Transverse colon (tissue), 4 donors: Measurements from ENCODE around the gene SEL1L. TPM values are rescaled to one million over a fixed set of nuclear protein-coding genes. Genes with fewer than 3 reads are reported as not detected.

Source experiments
- DNase-seq: peaks from one replicate; pipeline ENCODE4 v3.0.0-alpha.2; 2019
- H3K27ac ChIP-seq, 4 donors: fragments of 200-600 bp; sonication (generic); 2 replicates each; pipeline ENCODE4 v1.5.1; 2016 to 2018; ENCODE audit warnings: inconsistent platforms in 4 of 4
- H3K27me3 ChIP-seq: fragments of 200-600 bp; sonication (generic); 2 replicates; pipeline ENCODE4 v1.5.1; 2017; ENCODE audit warnings: inconsistent platforms
- H3K36me3 ChIP-seq, 4 donors: fragments of 200-600 bp; sonication (generic); 2 replicates each; pipeline ENCODE4 v1.5.1; 2017 to 2019; ENCODE audit warnings: inconsistent platforms in 4 of 4
- H3K4me1 ChIP-seq, 4 donors: fragments of 200-600 bp; sonication (generic); 2 replicates each; pipeline ENCODE4 v1.5.1; 2017 to 2020; ENCODE audit warnings: inconsistent platforms in 4 of 4
- H3K4me3 ChIP-seq, 4 donors: fragments of 200-600 bp; sonication (generic); 1 replicate in 1 of 4; 2 replicates in 3 of 4; pipeline versions ENCODE4 v1.5.1 to v1.6.1; 2017 to 2019; ENCODE audit warnings: inconsistent platforms in 4 of 4
- H3K9me3 ChIP-seq, 2 donors: fragments of 200-600 bp; sonication (generic); 2 replicates each; pipeline ENCODE4 v1.5.1; 2017 to 2019; ENCODE audit warnings: inconsistent platforms in 2 of 2
- CTCF ChIP-seq, 5 experiments: fragments of 200-600 bp in 3 of 5; fragments of 450-650 bp in 2 of 5; sonication (generic) in 3 of 5; IDR thresholded peaks; 1 replicate in 2 of 5; 2 replicates in 3 of 5; pipeline ENCODE4 v1.5.1; 2016 to 2017; ENCODE audit warnings: antibody characterized with exemption in 5 of 5, inconsistent platforms in 3 of 5, mild to moderate bottlenecking in 2 of 5, moderate library complexity in 1 of 5
- EP300 ChIP-seq: sonication (generic); formaldehyde crosslinking; IDR thresholded peaks from one replicate; pipeline ENCODE4 v1.6.1; 2017; ENCODE audit warnings: antibody characterized with exemption, low read depth
- POLR2A ChIP-seq: fragments of 450-650 bp; IDR thresholded peaks from one replicate; pipeline ENCODE4 v1.6.1; 2016; ENCODE audit warnings: antibody characterized with exemption, mild to moderate bottlenecking, moderate library complexity
- POLR2AphosphoS5 ChIP-seq, 3 donors: sonication (generic); formaldehyde crosslinking; IDR thresholded peaks; one replicate each; pipeline ENCODE4 v1.6.1; 2016; ENCODE audit warnings: antibody characterized with exemption in 3 of 3
- WGBS, 2 donors: methylation state at CpG; one replicate each; pipeline ENCODE4 v1.1.5; 2018; ENCODE audit warnings: low coverage in 1 of 2; 5-methylcytosine and 5-hydroxymethylcytosine counted together
- in situ Hi-C, 4 donors: fragments of 200-750 bp; cut with MboI; loops; one replicate each; pipeline versions ENCODE4 v1.15.0 to v1.15.1; 2017; ENCODE audit warnings: low sequenced_read_pairs in 3 of 4, low pct_ligation_motif_present in 1 of 4, low pct_unique_long_range_greater_than_20kb in 1 of 4
- intact Hi-C: fragments of 100-400 bp; cut with DNase I; formaldehyde crosslinking; loops from one replicate; pipeline ENCODE4 v1.15.1; 2023; ENCODE audit warnings: low total_unique reads
- total RNA-seq, 4 donors: library from RNA; depleted of rRNA; stranded (reverse); fragments of >200 nt; gene quantifications; one replicate each; pipeline ENCODE4 v1.1.0, GENCODE V29; 2016

Gene SEL1L
- total RNA-seq, 4 donors from 2014 or later, result 29.5 to 64.8 (median 43.5) TPM

GRCh38 chr14:81452341-81453133 is 81.1 kb downstream of the SEL1L start:
- peaks cover 0 to 23% (median 5%) of the 10 kb centered on the region in 4 donors for H3K4me1 ChIP-seq
- in situ Hi-C loops, result loop anchor here (5.0 to 25.0 kb wide), 3 partner anchors 180 to 490 kb away; partner anchors contain the start of gene TSHR (in 1 of the 4)
- H3K9me3 ChIP-seq, result no peaks in the 10 kb centered on the region
- TF ChIP-seq POLR2AphosphoS5 (IDR thresholded peaks at IDR 0.05), result no peak
- no peak for TF ChIP-seq CTCF (IDR thresholded peaks at IDR 0.05)
- TF ChIP-seq POLR2A, result no peak
- TF ChIP-seq EP300, result no peak
- H3K4me3 ChIP-seq, result no peak overlapping the region
- WGBS, 2 donors, result 59 to 73% methylated on average over 7 to 11 of the region's 11 CpGs
- H3K27me3 ChIP-seq, result no peaks in the 10 kb centered on the region
- DNase-seq, result no peak
- no peak overlapping the region for H3K27ac ChIP-seq
- intact Hi-C loops, result loop anchor here (5.0 kb wide), 1 partner anchor 180 kb away; no protein-coding TSS in a partner anchor
- H3K36me3 ChIP-seq, result no peaks in the 10 kb centered on the region

GRCh38 chr14:81450976-81451375 is 82.7 kb downstream of the SEL1L start:
- WGBS, 2 donors, result 87 to 88% methylated on average over 2 to 3 of the region's 3 CpGs
- in situ Hi-C loops, result loop anchor here (5.0 to 25.0 kb wide), 3 partner anchors 179 to 489 kb away; partner anchors contain the start of gene TSHR (in 1 of the 4)
- H3K27ac ChIP-seq, result no peak overlapping the region

DNA sequence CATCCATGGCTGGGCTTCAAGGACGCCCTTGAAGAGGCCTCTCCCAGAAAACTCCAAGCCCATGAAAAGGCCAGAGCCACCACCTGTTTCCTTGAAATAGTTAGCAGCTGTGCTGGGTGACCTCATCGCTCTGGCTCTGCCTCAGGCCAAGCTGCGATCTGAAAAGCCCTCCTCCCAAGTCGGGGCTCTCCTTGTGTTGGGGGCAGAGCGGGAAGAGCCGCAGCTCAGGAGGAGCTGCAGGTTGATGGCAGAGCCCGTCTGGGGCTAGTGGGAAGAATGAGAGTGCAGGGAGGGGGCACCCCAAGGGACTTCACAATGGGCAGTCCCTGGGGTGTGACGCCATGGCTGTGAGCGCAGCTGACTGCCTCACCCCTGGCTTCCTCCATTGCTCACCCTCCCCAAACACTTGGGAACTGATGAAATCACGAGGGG is 83.5 kb downstream of the SEL1L start:
- no peak for TF ChIP-seq POLR2A
- no peak for TF ChIP-seq EP300
- TF ChIP-seq POLR2AphosphoS5 (IDR thresholded peaks at IDR 0.05), result no peak
- no peak for TF ChIP-seq CTCF (IDR thresholded peaks at IDR 0.05)
- peak overlapping the region in 1 of 4 donors; percentile 14 for H3K27ac ChIP-seq
- no peak for DNase-seq
- in situ Hi-C loops, result loop anchor here (5.0 to 25.0 kb wide), 3 partner anchors 178 to 488 kb away; partner anchors contain the start of gene TSHR (in 1 of the 4)
- H3K4me1 ChIP-seq, result peaks cover 0 to 23% (median 5%) of the 10 kb centered on the region in 4 donors
- H3K9me3 ChIP-seq, result no peaks in the 10 kb centered on the region
- WGBS, 2 donors, result 62% methylated on average over 10 of the region's 10 CpGs; no CpG with 5 or more reads in 1 of the 2 donors
- intact Hi-C loops, result loop anchor here (5.0 kb wide), 1 partner anchor 178 kb away; no protein-coding TSS in a partner anchor
- no peak overlapping the region for H3K4me3 ChIP-seq
- no peaks in the 10 kb centered on the region for H3K36me3 ChIP-seq
- no peaks in the 10 kb centered on the region for H3K27me3 ChIP-seq

More at GRCh38 chr14:81450976-81451375, 82.7 kb downstream of the SEL1L start:
- Histone ChIP-seq H3K4me1 (peaks cover 0 to 23% (median 5%) of the 10 kb centered on the region in 4 donors), H3K9me3 (no peaks in the 10 kb centered on the region), H3K4me3 (no peak overlapping the region), H3K27me3 (no peaks in the 10 kb centered on the region), H3K36me3 (no peaks in the 10 kb centered on the region)
- intact Hi-C loops, result loop anchor here (5.0 kb wide), 1 partner anchor 179 kb away; no protein-coding TSS in a partner anchor
- no peak for TF ChIP-seq POLR2AphosphoS5 (IDR thresholded peaks at IDR 0.05)
- TF ChIP-seq EP300, result no peak
- no peak for TF ChIP-seq CTCF (IDR thresholded peaks at IDR 0.05)
- TF ChIP-seq POLR2A, result no peak
- DNase-seq, result no peak

- intact Hi-C loops (no loop called here), in situ Hi-C loops (loop anchor here in 1 of 4 donors (10.0 kb wide), 1 partner anchor 175 kb away; no protein-coding TSS in a partner anchor)
- no peaks in the 10 kb centered on the region for H3K27me3 ChIP-seq
- no peak overlapping the region for H3K4me3 ChIP-seq
- peaks cover 0 to 20% (median 5%) of the 10 kb centered on the region in 4 donors for H3K4me1 ChIP-seq
- peak overlapping the region in 1 of 4 donors; percentile 14 for H3K27ac ChIP-seq
- no peaks in the 10 kb centered on the region for H3K36me3 ChIP-seq
- no peak for DNase-seq
- no peaks in the 10 kb centered on the region for H3K9me3 ChIP-seq
- WGBS, 2 donors, result 65% methylated on average over 6 of the region's 6 CpGs; no CpG with 5 or more reads in 1 of the 2 donors
- TF ChIP-seq EP300, result no peak
These were observed 84.1 kb downstream of the SEL1L start for GRCh38 chr14:81449576-81449975.
